Stimulated activated CD4-positive, alpha-beta T cell treated with anti-CD3 and anti-CD28 coated beads, Interleukin-1b, Interleukin-23, amount 100 ng/mL, for 48 hours (primary cell): ENCODE results near the gene B4GALT2.
A peak's percentile ranks its signal among the peaks of the same experiment; 100 is the strongest.

Experiments
- DNase-seq: peaks from one replicate; pipeline ENCODE4 v3.0.0-alpha.2; 2020

Gene B4GALT2

DNA sequence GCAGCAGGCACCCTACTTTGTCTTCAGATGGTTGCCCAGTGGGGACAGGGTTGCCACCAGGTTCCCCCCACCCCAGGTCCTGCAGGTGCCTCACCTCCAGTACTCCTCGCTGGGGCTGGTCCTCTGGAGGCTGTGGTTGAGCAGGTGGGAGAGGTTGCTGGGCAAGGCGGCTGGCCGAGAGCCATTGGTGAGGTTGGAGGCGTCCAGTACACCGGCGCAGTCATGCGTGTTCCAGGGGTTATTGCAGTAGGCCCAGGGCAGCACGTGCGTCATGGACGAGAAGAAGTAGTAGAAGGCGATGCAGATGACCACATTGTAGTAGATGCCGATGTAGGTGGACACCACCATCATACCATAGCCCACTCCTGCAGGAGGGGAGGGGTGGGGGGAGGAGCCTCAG is 29.2 kb downstream of the B4GALT2 start:
- DNase-seq, result no peak

DNA sequence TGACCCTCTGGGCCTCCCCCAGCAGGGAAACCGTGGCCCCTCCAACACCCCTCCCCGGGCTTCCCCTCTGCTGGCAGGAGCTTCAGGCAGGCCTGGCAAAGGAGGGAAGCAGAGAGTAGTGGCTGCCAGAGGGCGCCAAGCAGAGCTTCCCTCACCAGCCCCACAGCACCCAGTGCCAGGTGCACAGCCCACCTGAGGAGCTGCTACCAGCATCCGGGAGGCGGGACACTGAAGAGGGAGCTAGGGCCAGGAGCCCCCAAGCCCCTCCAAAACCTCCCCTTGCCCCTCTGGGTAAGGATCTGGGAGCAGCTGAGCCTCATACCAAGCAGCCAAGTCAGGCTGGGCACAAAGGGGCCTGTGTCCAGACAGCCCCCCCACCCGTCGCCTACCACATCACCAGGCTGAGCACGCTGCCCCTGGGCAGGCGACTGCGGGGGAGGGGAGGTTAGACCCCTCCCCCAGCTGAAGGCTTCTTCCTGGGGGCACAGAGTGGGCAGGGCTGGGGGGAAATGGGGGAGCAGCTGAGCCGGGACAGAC is 32.0 kb downstream of the B4GALT2 start:
- DNase-seq, result no peak

DNA sequence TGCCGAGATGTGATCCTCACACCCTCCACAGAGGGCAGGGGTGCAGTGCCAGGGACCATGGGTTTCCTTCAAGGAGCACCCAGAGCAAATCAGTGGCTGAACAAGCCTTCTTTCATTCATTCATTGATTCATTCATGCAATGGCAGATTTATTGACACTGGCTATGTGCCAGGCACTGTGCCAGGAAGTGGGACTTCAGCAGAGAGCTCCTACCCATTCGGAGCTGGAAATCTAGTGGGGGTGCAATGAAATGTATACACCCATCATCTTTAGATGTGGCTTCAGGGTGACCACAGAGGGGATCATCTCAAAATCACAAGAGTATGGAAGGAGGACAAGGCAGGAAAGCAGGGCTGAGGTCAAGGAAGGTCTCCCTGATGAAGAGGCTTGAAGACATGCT is 33.4 kb downstream of the B4GALT2 start:
- no peak for DNase-seq

- no peak for DNase-seq
Observed at GRCh38 chr1:44012941-44013609, 34.1 kb downstream of the B4GALT2 start.

- DNase-seq, result no peak
Observed at GRCh38 chr1:44013949-44014348, 34.9 kb downstream of the B4GALT2 start.

DNA sequence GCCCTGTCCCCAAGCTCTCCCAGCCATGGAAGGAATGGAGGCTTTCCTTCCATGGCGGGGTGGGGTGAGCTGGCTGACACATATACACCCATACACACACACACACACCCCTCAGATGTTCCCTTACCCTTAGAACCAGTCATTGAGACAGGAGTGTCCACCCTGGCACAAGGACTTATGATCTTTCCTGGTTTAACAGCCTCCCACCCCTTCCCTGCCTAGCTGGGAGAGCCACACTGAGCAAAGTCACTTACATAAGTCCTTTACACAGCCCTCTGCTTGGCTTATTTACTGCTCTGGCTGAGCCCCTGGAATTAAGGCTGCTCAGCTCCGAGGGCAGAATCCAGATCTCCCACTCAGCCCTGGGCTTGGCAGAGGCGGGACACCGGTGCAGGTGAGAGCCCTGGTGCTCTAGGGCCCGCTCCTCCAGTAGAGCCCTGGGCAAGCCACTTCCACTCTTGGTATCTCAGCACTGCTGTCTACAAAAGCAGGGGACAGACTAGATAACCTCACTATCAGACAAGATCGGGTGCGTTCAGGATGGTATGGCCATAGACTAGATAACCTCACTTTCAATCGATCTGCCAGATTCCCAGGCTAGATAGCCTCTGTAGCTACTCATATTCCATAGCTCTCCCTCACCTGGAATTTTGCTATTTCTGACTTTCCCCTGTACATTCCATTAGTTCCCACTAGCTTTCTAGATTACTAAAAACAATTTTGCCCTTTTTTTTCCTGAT is 35.5 kb downstream of the B4GALT2 start:
- DNase-seq, result no peak

GRCh38 chr1:44015206-44015605 is 36.2 kb downstream of the B4GALT2 start:
- no peak for DNase-seq

DNA sequence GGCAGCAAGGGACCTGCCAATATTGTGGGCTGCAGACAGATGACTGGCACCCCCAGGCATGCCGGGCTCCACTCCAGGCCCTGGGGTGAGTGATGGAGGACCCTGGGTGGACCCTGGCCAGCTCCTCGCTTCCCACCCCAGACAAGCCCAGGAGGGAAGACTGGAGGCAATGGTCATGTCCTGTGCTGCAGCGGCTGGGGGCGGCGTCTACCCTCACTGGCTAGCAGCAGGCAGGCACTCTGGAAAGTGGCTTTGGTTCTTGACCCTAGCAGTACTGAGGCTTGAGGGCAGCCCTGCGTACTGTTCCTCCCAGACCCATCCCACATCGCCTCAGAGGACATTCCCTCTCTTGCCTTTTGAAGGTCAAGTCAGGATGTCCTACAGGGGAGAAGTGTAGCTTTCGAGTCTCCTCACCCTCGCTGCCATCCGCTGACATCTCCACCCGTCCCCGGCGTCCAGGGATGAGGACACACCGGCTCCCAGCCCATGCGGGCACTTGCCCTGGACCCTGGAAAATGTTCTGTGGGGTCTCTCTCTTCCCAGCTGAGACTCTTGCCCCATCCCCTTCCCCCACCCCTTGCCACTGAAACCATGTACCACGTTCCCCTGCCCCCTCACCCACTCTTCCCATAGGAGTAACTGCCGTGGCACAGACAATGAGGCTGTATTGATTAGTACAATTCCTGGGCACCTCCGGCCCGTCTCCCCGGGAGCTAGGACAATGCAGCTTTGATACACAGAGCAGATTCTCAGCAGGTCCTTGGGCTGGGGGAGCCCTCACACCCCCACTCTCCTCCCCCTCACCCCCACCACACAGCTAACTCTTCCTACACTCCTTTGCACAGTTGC is 37.3 kb downstream of the B4GALT2 start:
- no peak for DNase-seq

GRCh38 chr1:44016890-44017400 is 37.9 kb downstream of the B4GALT2 start:
- no peak for DNase-seq

DNA sequence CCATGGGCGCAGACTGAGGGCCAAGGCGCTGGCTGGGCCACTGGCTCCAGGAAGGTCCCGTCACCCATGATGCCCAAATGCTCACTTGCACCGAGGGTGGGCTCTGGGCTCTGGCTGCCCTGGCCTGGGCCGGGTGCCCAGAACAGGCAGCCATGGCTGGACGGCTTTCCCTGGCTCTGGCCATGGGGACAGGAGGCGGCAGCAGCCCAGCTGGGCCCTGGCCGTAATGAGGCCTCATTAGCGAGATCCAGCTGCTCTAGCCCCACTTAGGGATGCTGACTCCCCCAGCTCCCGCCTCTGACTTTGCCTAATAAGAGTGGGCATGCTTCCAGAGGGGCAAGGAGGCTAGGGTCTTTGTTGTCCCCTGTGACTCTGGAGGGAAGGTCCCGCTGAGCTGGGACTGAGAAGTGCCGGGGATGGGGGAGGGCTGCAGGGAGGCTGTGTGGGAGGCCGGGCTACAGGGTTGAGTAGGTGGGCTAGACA is 40.5 kb downstream of the B4GALT2 start:
- DNase-seq, result no peak

DNA sequence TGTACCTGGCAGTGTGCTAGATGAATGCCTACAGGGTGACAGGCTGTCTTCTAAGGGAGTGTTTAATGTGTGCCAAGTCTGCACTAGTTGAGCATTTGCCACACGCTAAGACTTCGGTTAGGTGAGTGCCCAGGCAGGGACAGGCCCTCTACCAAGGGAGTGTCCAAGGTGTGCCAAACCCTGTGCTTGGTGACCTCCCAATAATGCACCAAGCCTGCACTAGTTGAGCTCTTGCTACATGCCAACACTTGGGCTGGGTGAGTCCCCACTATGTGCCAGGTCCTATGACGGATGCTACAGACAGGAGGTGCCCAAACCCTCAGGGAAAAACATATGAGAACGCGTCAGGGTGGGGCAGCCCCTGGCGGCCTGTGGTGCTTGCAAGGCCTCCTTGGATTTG is 41.5 kb downstream of the B4GALT2 start:
- no peak for DNase-seq

DNA sequence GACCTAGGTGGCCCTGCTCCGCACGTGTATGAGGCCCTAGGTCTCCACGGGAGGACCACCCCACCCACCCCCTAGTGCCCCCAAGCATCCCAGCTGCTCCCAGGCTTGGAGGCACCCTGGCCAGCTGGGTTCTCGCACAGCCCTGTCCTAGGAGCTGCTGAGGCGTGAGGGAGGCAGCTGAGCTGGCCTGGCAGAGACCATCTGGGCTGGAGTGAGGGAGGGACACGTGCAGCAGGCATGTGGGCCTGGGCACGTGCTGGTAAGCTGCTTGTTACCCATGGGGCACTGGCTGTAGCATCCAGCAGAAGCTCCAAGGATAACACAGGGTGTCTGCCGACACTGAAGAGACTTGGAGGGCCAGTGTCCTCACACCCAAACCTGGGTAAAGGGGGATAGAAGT is 42.1 kb downstream of the B4GALT2 start:
- DNase-seq, result no peak

GRCh38 chr1:44021581-44022321 is 42.7 kb downstream of the B4GALT2 start:
- DNase-seq, result no peak

GRCh38 chr1:44024031-44024902 is 45.3 kb downstream of the B4GALT2 start:
- no peak for DNase-seq

GRCh38 chr1:44024903-44025525 is 46.0 kb downstream of the B4GALT2 start:
- DNase-seq, result no peak

GRCh38 chr1:44025816-44026215 is 46.8 kb downstream of the B4GALT2 start:
- DNase-seq, result no peak

DNA sequence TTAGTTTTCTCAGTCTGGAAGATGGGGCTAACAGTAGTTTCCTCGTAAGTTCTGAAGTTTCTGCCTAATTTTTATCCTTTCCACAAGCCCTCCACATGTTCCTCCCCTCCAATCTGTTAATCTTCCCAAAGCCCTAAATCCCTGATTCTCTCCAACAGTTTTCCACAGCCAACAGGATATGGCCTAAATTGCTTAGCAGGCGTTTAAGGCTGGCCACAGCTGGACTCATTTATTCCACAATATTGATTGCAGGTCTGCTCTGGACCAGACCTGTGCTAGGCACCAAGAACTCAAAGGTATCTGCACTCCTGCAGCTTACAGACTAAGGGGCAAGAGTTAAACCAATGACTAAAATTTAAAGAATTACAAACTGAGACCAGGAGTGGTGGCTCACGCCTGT is 48.3 kb downstream of the B4GALT2 start:
- no peak for DNase-seq

DNA sequence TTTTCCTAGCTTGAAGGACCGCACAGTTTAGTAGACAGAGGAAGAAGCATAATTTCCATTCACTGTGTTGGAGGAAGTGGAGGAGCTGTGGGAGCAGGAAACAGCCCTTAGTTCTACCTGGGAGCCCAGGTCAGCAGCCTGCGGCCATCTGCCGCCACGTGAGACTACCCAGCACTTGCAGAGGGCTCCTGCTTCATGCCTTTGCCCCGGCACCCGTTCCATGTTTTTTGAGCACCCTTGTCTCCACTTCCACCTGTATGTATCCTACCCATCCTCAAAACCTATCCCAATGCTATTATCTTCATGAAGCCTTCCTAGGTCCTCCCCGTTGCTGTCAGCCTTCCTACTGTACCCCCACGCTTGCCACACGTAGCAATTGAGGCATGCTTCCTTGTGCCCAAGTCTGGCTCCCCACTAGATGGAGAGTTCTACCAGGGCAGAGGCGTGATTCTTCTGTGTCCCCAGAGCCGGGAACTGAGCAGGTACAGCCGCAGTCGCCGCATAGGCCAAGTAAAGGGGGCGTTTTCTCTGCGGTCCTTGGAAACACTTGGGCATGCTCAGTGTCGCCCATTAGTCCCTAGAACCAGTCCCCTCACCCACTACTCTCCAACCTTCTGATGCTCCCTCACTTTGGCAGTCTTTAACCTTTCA is 50.4 kb downstream of the B4GALT2 start:
- DNase-seq, result no peak

- peak; percentile 88 for DNase-seq
Observed at GRCh38 chr1:44029911-44030604, 51.0 kb downstream of the B4GALT2 start.
